Lung (tissue), 12 donors: ENCODE data around the gene DHRS12. TPM values are rescaled to one million over a fixed set of nuclear protein-coding genes. Genes with fewer than 3 reads are reported as not detected.

Experiments used
- ATAC-seq: fragments of 200-7000 bp; cut with Tn5 transposase; one replicate; pipeline ENCODE4 v1.9.1; 2020; ENCODE audit warnings: moderate number of reproducible peaks; ENCODE audit not compliant: insufficient read depth, low FRiP score
- DNase-seq, 3 donors: peaks; one replicate each; pipeline ENCODE4 v3.0.0-alpha.2; 2013 to 2017
- H3K27ac ChIP-seq, 2 donors: one replicate each; pipeline ENCODE4 v1.5.1; 2013; ENCODE audit warnings: mild to moderate bottlenecking in 2 of 2, moderate library complexity in 2 of 2, control low read depth in 1 of 2, inconsistent platforms in 1 of 2, low read depth in 1 of 2, low read length in 1 of 2
- H3K27me3 ChIP-seq, 3 donors: one replicate each; pipeline ENCODE4 v1.5.1; 2013; ENCODE audit warnings: low read length in 2 of 3; ENCODE audit not compliant: control insufficient read depth in 3 of 3, insufficient read depth in 3 of 3
- H3K36me3 ChIP-seq, 4 donors: one replicate each; pipeline ENCODE4 v1.5.1; 2013; ENCODE audit warnings: low read length in 4 of 4, mild to moderate bottlenecking in 1 of 4, moderate library complexity in 1 of 4; ENCODE audit not compliant: control insufficient read depth in 4 of 4, insufficient read depth in 4 of 4
- H3K4me1 ChIP-seq, 5 donors: one replicate each; pipeline ENCODE4 v1.5.1; 2013; ENCODE audit warnings: low read length in 5 of 5, mild to moderate bottlenecking in 2 of 5, moderate library complexity in 1 of 5; ENCODE audit not compliant: control insufficient read depth in 5 of 5, insufficient read depth in 5 of 5
- H3K4me3 ChIP-seq: one replicate; pipeline ENCODE4 v1.5.1; 2013; ENCODE audit warnings: mild to moderate bottlenecking, control low read depth, moderate library complexity
- H3K9ac ChIP-seq, 2 donors: one replicate each; pipeline ENCODE4 v1.5.1; 2013; ENCODE audit warnings: low read length in 2 of 2, control low read depth in 1 of 2; ENCODE audit not compliant: insufficient read depth in 1 of 2
- H3K9me3 ChIP-seq, 4 donors: one replicate each; pipeline ENCODE4 v1.5.1; 2013; ENCODE audit warnings: low read length in 3 of 4, mild to moderate bottlenecking in 1 of 4, moderate library complexity in 1 of 4; ENCODE audit not compliant: control insufficient read depth in 4 of 4, insufficient read depth in 3 of 4
- WGBS, 2 donors: extraction: QIAGEN DNeasy Blood & Tissue Kit; methylation state at CpG; one replicate each; pipeline ENCODE4 v1.1.7; 2013; 5-methylcytosine and 5-hydroxymethylcytosine counted together
- polyA plus RNA-seq, 2 donors: library from polyadenylated mRNA; stranded (reverse); fragments of 200-250 nt; gene quantifications; one replicate each; pipeline ENCODE4 v1.2.1, GENCODE V29; 2013
- total RNA-seq, 2 donors: library from RNA; depleted of rRNA in 1 of 2; stranded (reverse); fragments of >200 nt in 1 of 2; gene quantifications; one replicate each; pipeline ENCODE4 v1.2.1, GENCODE V29; 2014 to 2021
- TF ChIP-seq, protein P1 (sequence below): IDR thresholded peaks from 2 replicates; pipeline ENCODE4 v1.5.1; 2012; ENCODE audit warnings: mild to moderate bottlenecking; ENCODE audit errors: control extremely low read depth, extremely low read depth
- donor health status: control.
- donor health status: control.
- donor health status: Bipolar disorder and iron deficiency.
- donor health status: healthy.
- donor health status: DM: yes; HTN: yes; CAD: no.

DHRS12 gene
- total and polyA plus RNA-seq, 4 donors, result 8.5 to 17.9 (median 12.0) TPM

DNA sequence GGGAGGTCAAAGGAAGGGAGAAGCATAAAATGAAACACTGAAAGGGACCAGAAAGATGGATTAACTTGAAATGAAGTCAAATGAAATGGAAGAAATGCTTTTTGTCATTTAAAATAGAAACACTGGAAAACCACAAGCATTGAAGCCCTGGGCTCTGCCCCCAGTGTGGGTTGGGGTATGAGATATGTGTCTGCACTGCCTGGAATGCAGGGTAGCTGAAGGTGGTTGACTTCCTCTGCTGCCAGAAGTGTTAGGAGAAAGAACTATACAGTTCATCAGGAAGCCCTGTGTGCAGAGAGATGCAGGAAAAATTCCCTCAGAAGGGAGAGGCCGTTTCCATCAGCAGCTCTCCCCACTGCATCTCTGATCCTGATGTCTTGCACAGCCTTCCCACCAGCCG lies 69.2 kb downstream of the DHRS12 start:
- Histone ChIP-seq H3K36me3 (peaks cover 3 to 7% (median 4%) of the 10 kb centered on the region in 4 donors), H3K9me3 (no peaks in the 10 kb centered on the region), H3K27me3 (peaks cover 0 to 3% (median 0%) of the 10 kb centered on the region in 3 donors), H3K4me1 (peaks cover 0 to 22% (median 6%) of the 10 kb centered on the region in 5 donors), H3K9ac (no peak overlapping the region), H3K4me3 (no peak overlapping the region), H3K27ac (no peak overlapping the region)
- DNase-seq (no peak), ATAC-seq (no peak)
- TF ChIP-seq, protein P1, sequence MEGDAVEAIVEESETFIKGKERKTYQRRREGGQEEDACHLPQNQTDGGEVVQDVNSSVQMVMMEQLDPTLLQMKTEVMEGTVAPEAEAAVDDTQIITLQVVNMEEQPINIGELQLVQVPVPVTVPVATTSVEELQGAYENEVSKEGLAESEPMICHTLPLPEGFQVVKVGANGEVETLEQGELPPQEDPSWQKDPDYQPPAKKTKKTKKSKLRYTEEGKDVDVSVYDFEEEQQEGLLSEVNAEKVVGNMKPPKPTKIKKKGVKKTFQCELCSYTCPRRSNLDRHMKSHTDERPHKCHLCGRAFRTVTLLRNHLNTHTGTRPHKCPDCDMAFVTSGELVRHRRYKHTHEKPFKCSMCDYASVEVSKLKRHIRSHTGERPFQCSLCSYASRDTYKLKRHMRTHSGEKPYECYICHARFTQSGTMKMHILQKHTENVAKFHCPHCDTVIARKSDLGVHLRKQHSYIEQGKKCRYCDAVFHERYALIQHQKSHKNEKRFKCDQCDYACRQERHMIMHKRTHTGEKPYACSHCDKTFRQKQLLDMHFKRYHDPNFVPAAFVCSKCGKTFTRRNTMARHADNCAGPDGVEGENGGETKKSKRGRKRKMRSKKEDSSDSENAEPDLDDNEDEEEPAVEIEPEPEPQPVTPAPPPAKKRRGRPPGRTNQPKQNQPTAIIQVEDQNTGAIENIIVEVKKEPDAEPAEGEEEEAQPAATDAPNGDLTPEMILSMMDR, result no peak
- WGBS, 2 donors, result 95% methylated on average over 2 of the region's 2 CpGs

DNA sequence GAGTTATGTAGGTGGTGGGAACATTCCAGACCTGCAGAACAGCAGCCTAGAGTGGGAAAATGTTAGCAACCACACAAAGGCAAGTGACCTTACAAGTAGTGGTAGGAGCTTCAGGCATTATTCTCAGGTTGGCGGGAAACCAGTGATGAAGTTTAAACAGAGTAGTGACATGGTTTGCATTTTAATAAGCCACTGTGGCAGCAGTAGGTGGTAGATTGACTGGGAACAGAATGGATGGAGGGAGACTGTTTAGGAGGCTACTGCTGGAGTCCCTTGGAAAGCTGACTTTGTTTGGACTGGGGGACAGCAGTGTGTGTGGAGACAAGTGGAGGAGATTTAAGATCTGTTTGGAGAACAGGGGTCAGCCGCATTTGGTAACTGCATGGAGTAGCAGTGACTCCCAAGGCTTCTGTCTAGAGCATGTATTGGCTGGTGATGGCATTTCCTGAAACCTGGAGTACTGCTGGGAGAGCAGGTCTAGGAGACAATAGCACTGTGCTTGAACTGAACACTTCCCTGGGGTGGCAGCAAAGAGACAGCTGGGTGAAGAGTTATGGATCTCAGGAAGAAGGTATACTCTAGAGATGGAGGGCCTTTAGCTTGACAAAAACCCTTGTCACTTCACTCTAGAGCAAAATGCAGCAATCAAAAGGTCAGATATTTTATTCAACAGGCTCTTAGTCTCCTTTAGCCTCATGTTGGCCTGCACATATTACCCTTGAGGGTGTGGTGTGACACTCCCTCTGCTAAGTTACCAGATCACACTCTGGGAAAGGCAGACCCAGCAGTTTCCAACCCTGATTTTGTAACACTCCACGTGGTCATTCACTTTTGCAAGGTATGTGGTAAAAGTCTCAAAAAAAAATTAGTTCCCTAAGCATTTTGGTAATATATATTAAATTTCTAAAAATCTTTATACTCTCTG lies 70.3 kb downstream of the DHRS12 start:
- Histone ChIP-seq H3K9me3 (no peaks in the 10 kb centered on the region), H3K9ac (no peak overlapping the region), H3K4me1 (peaks cover 0 to 24% (median 7%) of the 10 kb centered on the region in 5 donors), H3K36me3 (peaks cover 0 to 7% (median 2%) of the 10 kb centered on the region in 4 donors), H3K4me3 (no peak overlapping the region), H3K27me3 (peaks cover 0 to 3% (median 0%) of the 10 kb centered on the region in 3 donors), H3K27ac (no peak overlapping the region)
- 74 to 78% methylated on average over 3 of the region's 3 CpGs for WGBS, 2 donors
- TF ChIP-seq, protein P1, result no peak
- ATAC-seq, result no peak
- no peak for DNase-seq

DNA sequence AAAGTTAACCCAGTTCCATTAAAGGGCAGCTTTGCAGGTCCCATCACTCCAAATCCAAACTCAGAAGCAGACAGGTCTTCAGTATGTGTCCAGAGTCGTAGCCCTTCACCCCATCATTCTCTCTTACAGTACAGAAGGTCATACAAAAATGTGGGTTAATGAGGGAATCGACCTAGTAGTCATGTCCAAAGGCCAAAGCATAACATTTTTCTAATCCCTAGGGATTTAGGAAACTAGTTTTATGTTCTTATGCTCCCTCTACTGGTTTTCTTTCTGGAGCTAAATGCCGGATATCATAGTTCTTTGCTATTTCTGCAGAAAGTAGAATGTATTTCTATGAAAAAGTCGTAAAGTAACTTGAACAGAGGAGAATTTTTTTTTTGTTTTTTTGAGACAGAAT lies 72.2 kb downstream of the DHRS12 start:
- TF ChIP-seq, protein P1, result no peak
- H3K9me3 ChIP-seq, result no peaks in the 10 kb centered on the region
- H3K27me3 ChIP-seq, result peaks cover 0 to 3% (median 0%) of the 10 kb centered on the region in 3 donors
- H3K36me3 ChIP-seq, result peaks cover 0 to 7% (median 3%) of the 10 kb centered on the region in 4 donors
- DNase-seq (peak in 2 of 3 donors; percentile 71 to 76), ATAC-seq (no peak)
- H3K4me1 ChIP-seq, result peaks cover 3 to 38% (median 9%) of the 10 kb centered on the region in 5 donors
- no peak overlapping the region for H3K27ac ChIP-seq
- H3K4me3 ChIP-seq, result no peak overlapping the region
- 72 to 87% methylated on average over 4 of the region's 4 CpGs for WGBS, 2 donors
- H3K9ac ChIP-seq, result peak overlapping the region in 1 of 2 donors; percentile 19
